NB4 (cell line): Measurements from ENCODE around the gene ALDH16A1.

ENCODE experiments used
- POLR2A ChIP-seq: IDR thresholded peaks from 2 replicates; pipeline ENCODE4 v1.6.1; 2011; ENCODE audit warnings: mild to moderate bottlenecking; ENCODE audit not compliant: insufficient read length; ENCODE audit errors: extremely low read depth
- TF ChIP-seq, protein P1 (sequence below): IDR thresholded peaks from one replicate; pipeline ENCODE4 v1.5.1; 2012; ENCODE audit warnings: low read depth, low read length
- TF ChIP-seq, protein P2 (sequence below): IDR thresholded peaks from 2 replicates; pipeline ENCODE4 v1.6.1; 2011; ENCODE audit warnings: low read depth, low read length

DNA sequence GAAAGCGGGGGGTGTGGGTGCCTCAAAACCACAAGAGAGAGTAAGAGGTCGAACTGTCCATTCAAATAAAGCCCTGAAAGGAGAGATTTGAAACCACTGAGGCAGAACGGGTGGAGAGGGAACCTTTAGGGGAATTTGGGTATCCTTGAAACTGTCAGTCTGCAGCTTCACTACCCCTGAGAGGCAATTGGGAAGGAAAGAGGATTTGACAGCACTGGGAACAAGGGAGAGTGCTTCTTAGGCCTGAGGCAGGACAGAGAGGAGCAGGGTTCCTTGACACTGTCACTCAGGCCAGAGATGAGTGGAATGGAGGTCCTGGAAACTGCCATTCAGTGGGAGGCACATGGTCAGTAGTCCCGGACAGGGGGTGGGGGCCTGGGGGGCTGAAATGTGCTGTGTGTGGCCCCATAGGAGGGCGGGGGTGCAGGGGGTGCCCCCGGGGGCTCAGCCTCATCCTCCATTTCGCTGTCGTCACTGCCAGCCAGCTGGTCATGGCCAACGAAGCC, 22.8 kb upstream of the ALDH16A1 start:
- TF ChIP-seq, protein P1, sequence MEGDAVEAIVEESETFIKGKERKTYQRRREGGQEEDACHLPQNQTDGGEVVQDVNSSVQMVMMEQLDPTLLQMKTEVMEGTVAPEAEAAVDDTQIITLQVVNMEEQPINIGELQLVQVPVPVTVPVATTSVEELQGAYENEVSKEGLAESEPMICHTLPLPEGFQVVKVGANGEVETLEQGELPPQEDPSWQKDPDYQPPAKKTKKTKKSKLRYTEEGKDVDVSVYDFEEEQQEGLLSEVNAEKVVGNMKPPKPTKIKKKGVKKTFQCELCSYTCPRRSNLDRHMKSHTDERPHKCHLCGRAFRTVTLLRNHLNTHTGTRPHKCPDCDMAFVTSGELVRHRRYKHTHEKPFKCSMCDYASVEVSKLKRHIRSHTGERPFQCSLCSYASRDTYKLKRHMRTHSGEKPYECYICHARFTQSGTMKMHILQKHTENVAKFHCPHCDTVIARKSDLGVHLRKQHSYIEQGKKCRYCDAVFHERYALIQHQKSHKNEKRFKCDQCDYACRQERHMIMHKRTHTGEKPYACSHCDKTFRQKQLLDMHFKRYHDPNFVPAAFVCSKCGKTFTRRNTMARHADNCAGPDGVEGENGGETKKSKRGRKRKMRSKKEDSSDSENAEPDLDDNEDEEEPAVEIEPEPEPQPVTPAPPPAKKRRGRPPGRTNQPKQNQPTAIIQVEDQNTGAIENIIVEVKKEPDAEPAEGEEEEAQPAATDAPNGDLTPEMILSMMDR: no peak
- TF ChIP-seq POLR2A: no peak
- TF ChIP-seq, protein P2, sequence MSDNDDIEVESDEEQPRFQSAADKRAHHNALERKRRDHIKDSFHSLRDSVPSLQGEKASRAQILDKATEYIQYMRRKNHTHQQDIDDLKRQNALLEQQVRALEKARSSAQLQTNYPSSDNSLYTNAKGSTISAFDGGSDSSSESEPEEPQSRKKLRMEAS: peak; percentile 12; the same call in 1 of the 2 replicates
